Measurements from ENCODE around the gene PLA2G2C.

GRCh38 chr1:20223551-20224419 is 37.5 kb upstream of the PLA2G2C start:
- no peak for TF ChIP-seq CTCF (IDR thresholded peaks at IDR 0.05)
- no peak for TF ChIP-seq POLR2A (IDR thresholded peaks at IDR 0.05)
